ENCODE results near the gene FAM13A. TPM values are rescaled to one million over a fixed set of nuclear protein-coding genes. Genes with fewer than 3 reads are reported as not detected.

FAM13A gene
- total and polyA plus RNA-seq, 2 of the 8 experiments (the other 6 are each of a cell fraction or from before 2014, with no cell fraction given): 7.1 to 16.5 TPM

GRCh38 chr4:88933414-88934160 is 123.4 kb downstream of the FAM13A start:
- Histone ChIP-seq H3K23ac (ENCODE audit: insufficient read length) (no peak overlapping the region), H2BK15ac (ENCODE audit: low read length) (no peak overlapping the region), H3K79me2 (ENCODE audit: control insufficient read depth in 1 of 2, insufficient read depth in 2 of 2, low read length in 2 of 2) (no peaks in the 10 kb centered on the region), H3K9ac (replicated peaks in 1 of 4; ENCODE audit: extremely low read depth in 1 of 4, low read depth in 3 of 4, low read length in 3 of 4) (no peak overlapping the region), H4K5ac (ENCODE audit: insufficient read length, low read depth, low read length) (no peak overlapping the region), H3K36me3 (ENCODE audit: control insufficient read depth in 2 of 4, insufficient read depth in 4 of 4, low read length in 3 of 4) (peaks cover 0 to 3% (median 0%) of the 10 kb centered on the region in 4 experiments; a peak in 1 of 8 replicates), H2BK5ac (ENCODE audit: low read depth, low read length) (no peak overlapping the region), H3K27me3 (replicated peaks in 1 of 4; ENCODE audit: control insufficient read depth in 3 of 4, extremely low read depth in 1 of 4, insufficient read depth in 3 of 4, low read length in 3 of 4) (no peaks in the 10 kb centered on the region), H2AFZ (ENCODE audit: low read length) (no peak overlapping the region), H3K4me2 (ENCODE audit: insufficient read depth in 1 of 2, low read depth in 2 of 2, low read length in 2 of 2) (no peak overlapping the region), H4K8ac (ENCODE audit: extremely low read depth, insufficient read depth, low read length) (no peak overlapping the region), H3K79me1 (ENCODE audit: low read depth, low read length) (no peaks in the 10 kb centered on the region), H3K56ac (replicated peaks; ENCODE audit: insufficient read length, low read depth, low read length) (no peak overlapping the region), H2BK120ac (replicated peaks; ENCODE audit: low read depth, low read length) (no peak overlapping the region), H3K18ac (ENCODE audit: extremely low read depth, low read length) (no peak overlapping the region), H2BK20ac (ENCODE audit: low read length) (no peak overlapping the region), H3K4me1 (replicated peaks in 1 of 4; ENCODE audit: control insufficient read depth in 3 of 4, insufficient read depth in 4 of 4, low read length in 3 of 4) (no peaks in the 10 kb centered on the region; a peak in 1 of 7 replicates), H2AK5ac (ENCODE audit: low read depth, low read length) (no peak overlapping the region), H3K9me3 (ENCODE audit: insufficient read depth in 2 of 2, low read depth in 1 of 2, low read length in 1 of 2) (no peaks in the 10 kb centered on the region), H3K4me3 (ENCODE audit: extremely low read depth in 1 of 4, insufficient read depth in 2 of 4, low read depth in 3 of 4, low read length in 4 of 4) (no peak overlapping the region), H4K20me1 (replicated peaks in 1 of 2; ENCODE audit: control insufficient read depth in 1 of 2, insufficient read depth in 2 of 2, low read length in 2 of 2) (no peaks in the 10 kb centered on the region), H4K91ac (replicated peaks; ENCODE audit: insufficient read length, low read length) (no peak overlapping the region), H3K27ac (ENCODE audit: low read depth, low read length) (no peak overlapping the region), H2BK12ac (ENCODE audit: low read depth, low read length) (no peak overlapping the region), H3K23me2 (ENCODE audit: low read depth, low read length) (no peaks in the 10 kb centered on the region), H3K14ac (ENCODE audit: insufficient read length) (no peak overlapping the region), H3K4ac (replicated peaks; ENCODE audit: insufficient read length, low read depth, low read length) (no peak overlapping the region)
- no peak for DNase-seq (ENCODE audit: low read depth in 1 of 2, low spot score in 2 of 2)
- TF ChIP-seq SUZ12 (IDR thresholded peaks at IDR 0.05; ENCODE audit: low read length) (no peak), SIX5 (IDR thresholded peaks at IDR 0.05; ENCODE audit: low read depth, low read length) (no peak), SIN3A (conservative IDR thresholded peaks at IDR 0.05 in 1 of 2, IDR thresholded peaks at IDR 0.05 in 1 of 2; ENCODE audit: low read depth in 1 of 2, low read length in 2 of 2) (no peak), POLR2AphosphoS5 (IDR thresholded peaks at IDR 0.05; ENCODE audit: low read depth, low read length) (no peak), PHF8 (conservative IDR thresholded peaks at IDR 0.05; ENCODE audit: low read depth, low read length) (no peak), JUND (IDR thresholded peaks at IDR 0.05; ENCODE audit: low read length) (no peak), SP1 (IDR thresholded peaks at IDR 0.05; ENCODE audit: low read depth, low read length) (no peak), KDM5A (IDR thresholded peaks at IDR 0.05; ENCODE audit: low read length) (no peak), MAFK (IDR thresholded peaks at IDR 0.05; ENCODE audit: low read depth, low read length) (no peak), TAF1 (IDR thresholded peaks at IDR 0.05; ENCODE audit: low read depth, low read length) (no peak), BCL11A (IDR thresholded peaks at IDR 0.05; ENCODE audit: low read depth in 2 of 2, low read length in 2 of 2) (no peak), BRCA1 (IDR thresholded peaks at IDR 0.05; ENCODE audit: low read depth, low read length) (no peak)
- POLR2A ChIA-PET (ENCODE audit: partially characterized antibody): no interaction called here
- no peak for FAIRE-seq
- 77% methylated on average over 3 of the region's 3 CpGs; no CpG with 5 or more reads in 1 of the 2 experiments for WGBS, 2 experiments (ENCODE audit: extremely low coverage in 1 of 2, insufficient coverage in 1 of 2, insufficient read length in 1 of 2, insufficient replicate concordance in 2 of 2, low coverage in 1 of 2, low lambda C conversion rate in 2 of 2, missing lambda C conversion rate in 1 of 2)
- CTCF ChIA-PET (ENCODE audit: partially characterized antibody): no interaction called here

Measured in H1 (cell line).